ENCODE data around the gene TAAR6. TPM values are rescaled to one million over a fixed set of nuclear protein-coding genes. Genes with fewer than 3 reads are reported as not detected.
A peak's percentile ranks its signal among the peaks of the same experiment; 100 is the strongest.

TAAR6 gene
- total and polyA plus RNA-seq, 2 of the 8 experiments (the other 6 are each of a cell fraction or from before 2014, with no cell fraction given) = 0.06 TPM; not detected in 1

- peak overlapping the region in 1 of 4 experiments; percentile 38; a peak in 1 of 8 replicates for H3K4me3 ChIP-seq (ENCODE audit: extremely low read depth in 1 of 4, insufficient read depth in 2 of 4, low read depth in 3 of 4, low read length in 4 of 4)
Observed at GRCh38 chr6:132530293-132530974, 39.7 kb upstream of the TAAR6 start.

More at GRCh38 chr6:132530293-132530974, 39.7 kb upstream of the TAAR6 start:
- H2AFZ ChIP-seq (ENCODE audit: low read length) = peak overlapping the region; percentile 99
- no peak for TF ChIP-seq USF2 (IDR thresholded peaks at IDR 0.05; ENCODE audit: low read length)
- peak in 2 of 3 experiments; percentile 64 to 71; a peak in 3 of 4 replicates for TF ChIP-seq CTCF (IDR thresholded peaks at IDR 0.05; ENCODE audit: control extremely low read depth in 1 of 3, insufficient read depth in 1 of 3, low read depth in 1 of 3, low read length in 3 of 3)
- TF ChIP-seq POLR2A (IDR thresholded peaks at IDR 0.05; ENCODE audit: control extremely low read depth in 1 of 2, low read depth in 2 of 2, low read length in 2 of 2) = no peak
- peak; percentile 85 for TF ChIP-seq RAD21 (IDR thresholded peaks at IDR 0.05 in 1 of 2, conservative IDR thresholded peaks at IDR 0.05 in 1 of 2; ENCODE audit: low read depth in 2 of 2, low read length in 2 of 2)
- TF ChIP-seq JUN (IDR thresholded peaks at IDR 0.05; ENCODE audit: low read depth, low read length) = no peak
- no peaks in the 10 kb centered on the region for H3K23me2 ChIP-seq (ENCODE audit: low read depth, low read length)
- peak overlapping the region in 1 of 2 experiments; percentile 43; a peak in 2 of 4 replicates for H3K4me2 ChIP-seq (ENCODE audit: insufficient read depth in 1 of 2, low read depth in 2 of 2, low read length in 2 of 2)
- H2AK5ac ChIP-seq (ENCODE audit: low read depth, low read length) = no peak overlapping the region
- H3K14ac ChIP-seq (ENCODE audit: insufficient read length) = no peak overlapping the region
- no peak overlapping the region for H2BK120ac ChIP-seq (replicated peaks; ENCODE audit: low read depth, low read length)
- H4K5ac ChIP-seq (ENCODE audit: insufficient read length, low read depth, low read length) = no peak overlapping the region
- no peak overlapping the region for H2BK5ac ChIP-seq (ENCODE audit: low read depth, low read length)
- H3K4me1 ChIP-seq (replicated peaks in 1 of 4; ENCODE audit: control insufficient read depth in 3 of 4, insufficient read depth in 4 of 4, low read length in 3 of 4) = peaks cover 0 to 2% (median 0%) of the 10 kb centered on the region in 4 experiments; a peak in 2 of 7 replicates
- no peak overlapping the region for H3K23ac ChIP-seq (ENCODE audit: insufficient read length)
- no peak overlapping the region for H2BK12ac ChIP-seq (ENCODE audit: low read depth, low read length)
- no peak overlapping the region for H4K91ac ChIP-seq (replicated peaks; ENCODE audit: insufficient read length, low read length)
- no peaks in the 10 kb centered on the region for H3K27me3 ChIP-seq (replicated peaks in 1 of 4; ENCODE audit: control insufficient read depth in 3 of 4, extremely low read depth in 1 of 4, insufficient read depth in 3 of 4, low read length in 3 of 4)
- H3K79me1 ChIP-seq (ENCODE audit: low read depth, low read length) = no peaks in the 10 kb centered on the region
- no peaks in the 10 kb centered on the region for H3K9me3 ChIP-seq (ENCODE audit: insufficient read depth in 2 of 2, low read depth in 1 of 2, low read length in 1 of 2)
- no peak overlapping the region for H3K27ac ChIP-seq (ENCODE audit: low read depth, low read length)
- no peaks in the 10 kb centered on the region for H3K79me2 ChIP-seq (ENCODE audit: control insufficient read depth in 1 of 2, insufficient read depth in 2 of 2, low read length in 2 of 2)
- H3K56ac ChIP-seq (replicated peaks; ENCODE audit: insufficient read length, low read depth, low read length) = no peak overlapping the region
- ChIA-PET POLR2A (ENCODE audit: partially characterized antibody) (interaction anchor here (0.6 to 1.8 kb wide), 2 partner anchors 284 to 290 kb away, joined by 3 read pairs; partner anchors contain the start of gene RPS12), CTCF (ENCODE audit: partially characterized antibody) (interaction anchor here (0.6 to 2.6 kb wide), 25 partner anchors 10 to 1467 kb away, joined by 3 to 15 read pairs (median 3); no protein-coding TSS in a partner anchor)
- no peak overlapping the region for H2BK20ac ChIP-seq (ENCODE audit: low read length)
- no peak overlapping the region for H3K18ac ChIP-seq (ENCODE audit: extremely low read depth, low read length)
- no peaks in the 10 kb centered on the region for H4K20me1 ChIP-seq (replicated peaks in 1 of 2; ENCODE audit: control insufficient read depth in 1 of 2, insufficient read depth in 2 of 2, low read length in 2 of 2)
- no peak for FAIRE-seq
- DNase-seq (ENCODE audit: low read depth in 1 of 2, low spot score in 2 of 2) = peak in 1 of 2 experiments; percentile 77
- no peak overlapping the region for H3K4ac ChIP-seq (replicated peaks; ENCODE audit: insufficient read length, low read depth, low read length)
- peak overlapping the region; percentile 43; the same call in 1 of the 2 replicates for H4K8ac ChIP-seq (ENCODE audit: extremely low read depth, insufficient read depth, low read length)
- no peak overlapping the region for H2BK15ac ChIP-seq (ENCODE audit: low read length)
- 44% methylated on average over 9 of the region's 9 CpGs; no CpG with 5 or more reads in 1 of the 2 experiments for WGBS, 2 experiments (ENCODE audit: extremely low coverage in 1 of 2, insufficient coverage in 1 of 2, insufficient read length in 1 of 2, insufficient replicate concordance in 2 of 2, low coverage in 1 of 2, low lambda C conversion rate in 2 of 2, missing lambda C conversion rate in 1 of 2)
- H3K9ac ChIP-seq (replicated peaks in 1 of 4; ENCODE audit: extremely low read depth in 1 of 4, low read depth in 3 of 4, low read length in 3 of 4) = no peak overlapping the region; a peak in 1 of 7 replicates
- H3K36me3 ChIP-seq (ENCODE audit: control insufficient read depth in 2 of 4, insufficient read depth in 4 of 4, low read length in 3 of 4) = no peaks in the 10 kb centered on the region
